ENCODE data around the gene DNAJC15.

- TF ChIP-seq CTCF (IDR thresholded peaks at IDR 0.05) (no peak), POLR2A (IDR thresholded peaks at IDR 0.05) (no peak)
Measured at GRCh38 chr13:43128504-43128961, 105.1 kb downstream of the DNAJC15 start.

All from thyroid gland (tissue), 4 donors.